HG02852 (cell line): Measurements from ENCODE around the gene KAZN.

Experiments used
- ATAC-seq: cut with Tn5 transposase; IDR thresholded peaks from one replicate; pipeline ENCODE4 v1.9.1; 2021; ENCODE audit warnings: mild to moderate bottlenecking, moderate library complexity; ENCODE audit not compliant: unreplicated experiment

The KAZN gene

DNA sequence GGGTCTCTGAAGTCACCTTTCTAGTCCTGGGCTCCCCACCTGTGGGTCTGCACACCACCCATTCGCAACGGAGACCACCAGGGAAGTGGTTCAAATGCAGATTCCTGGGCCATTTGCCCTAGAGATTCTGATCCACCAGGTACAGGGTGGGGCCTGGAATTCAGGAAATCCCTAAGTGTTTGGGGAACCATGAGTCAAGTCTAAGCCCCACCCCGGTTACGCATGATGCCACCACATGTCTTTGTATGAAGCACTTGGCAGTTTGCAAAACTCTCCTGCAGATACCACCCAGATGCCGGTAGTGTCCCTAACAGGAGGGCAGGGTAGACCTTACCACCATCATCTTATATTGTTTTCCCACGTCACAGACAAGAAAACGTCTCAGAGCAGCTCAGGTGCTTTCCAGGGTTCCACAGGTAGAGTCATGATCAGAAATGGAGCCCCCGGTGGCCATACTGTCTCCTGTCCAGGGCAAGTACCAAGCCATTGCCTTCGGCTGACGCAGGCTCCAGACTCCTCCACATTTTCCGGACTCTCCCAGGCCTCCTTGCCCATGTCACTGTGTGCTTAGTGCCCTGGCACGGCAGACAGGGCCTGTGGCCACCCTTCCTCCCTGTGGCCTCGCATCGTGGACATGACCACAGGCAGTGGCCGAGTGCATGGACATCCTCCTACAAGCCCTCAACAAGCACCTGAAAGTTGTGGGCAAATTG, 465.9 kb downstream of the KAZN start:
- no peak for ATAC-seq

DNA sequence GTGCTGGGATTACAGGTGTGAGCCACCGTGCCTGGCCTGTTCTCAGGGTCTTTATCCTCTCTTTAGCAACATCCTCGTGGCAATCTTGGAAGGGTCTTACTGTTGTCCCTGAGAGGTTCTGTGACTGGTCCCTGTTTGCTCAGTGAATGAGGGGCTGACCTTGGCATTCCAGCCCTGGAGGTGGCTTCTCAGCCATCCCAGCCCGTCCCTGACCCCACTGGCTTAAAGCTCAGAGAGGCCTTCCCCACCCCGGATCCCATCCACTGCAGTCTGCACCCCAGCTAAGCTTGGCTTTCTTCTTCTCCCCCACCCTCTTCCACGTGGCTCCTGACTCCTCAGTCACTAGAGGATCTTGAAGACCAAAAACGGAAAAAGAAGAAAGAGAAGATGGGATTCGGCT, 466.8 kb downstream of the KAZN start:
- ATAC-seq, result no peak

DNA sequence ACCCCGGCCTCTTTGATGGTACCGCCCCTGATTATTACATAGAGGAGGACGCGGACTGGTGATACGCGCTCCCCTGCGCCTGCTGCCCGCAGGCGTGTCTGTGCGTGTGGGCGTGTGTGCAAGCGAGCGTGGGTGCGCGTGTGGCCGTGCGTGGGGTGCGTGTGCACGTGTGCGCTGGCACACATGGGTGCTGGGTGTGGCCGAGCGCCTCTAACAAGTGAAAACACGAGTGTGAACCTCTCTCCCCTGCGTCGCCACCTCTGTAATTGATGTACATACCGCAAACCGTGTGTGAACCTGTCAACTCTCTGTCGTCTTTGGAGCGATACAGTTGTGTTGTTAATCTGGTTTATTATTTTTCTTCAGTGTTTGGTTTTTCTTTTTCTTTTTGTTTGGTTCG, 467.3 kb downstream of the KAZN start:
- ATAC-seq, result no peak

DNA sequence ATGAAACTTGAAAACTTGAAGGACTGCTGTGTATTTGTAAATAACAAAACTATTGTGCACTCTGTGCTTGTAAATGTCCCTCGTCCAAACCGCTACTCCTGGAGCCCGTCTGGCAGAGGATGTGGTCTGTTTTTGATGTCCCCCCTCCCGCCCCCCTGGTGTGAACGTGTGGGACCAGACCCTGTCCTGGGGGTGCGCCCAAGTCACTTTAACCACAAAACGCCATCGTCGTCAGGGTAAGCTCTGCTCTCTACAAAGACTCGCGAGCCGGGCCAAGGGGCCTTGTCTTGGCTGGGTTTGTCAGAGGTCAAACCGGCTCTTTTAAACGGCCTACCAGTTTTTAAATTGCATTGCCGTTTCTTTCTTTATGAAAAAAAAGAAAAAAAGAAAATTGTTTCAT, 467.7 kb downstream of the KAZN start:
- ATAC-seq, result no peak

DNA sequence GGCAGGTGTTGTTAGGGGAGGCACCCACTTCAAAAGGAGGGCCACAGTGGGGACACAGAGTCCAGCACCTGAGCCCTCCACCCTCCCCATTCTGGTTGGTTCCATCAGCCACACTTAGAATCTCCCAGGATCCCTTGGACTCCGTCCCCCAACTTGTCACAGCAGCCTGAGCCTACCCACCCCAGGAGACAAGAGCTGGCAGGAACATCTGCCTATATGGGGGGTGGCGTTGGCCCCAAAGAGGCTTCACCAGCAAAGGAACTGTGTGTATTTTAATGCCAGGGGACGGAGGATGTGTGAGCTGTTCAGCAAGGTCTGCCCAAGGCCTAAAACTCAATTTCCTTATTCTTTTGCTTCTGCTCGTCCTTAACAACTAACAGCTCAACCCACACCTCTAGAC, 468.7 kb downstream of the KAZN start:
- ATAC-seq, result no peak

DNA sequence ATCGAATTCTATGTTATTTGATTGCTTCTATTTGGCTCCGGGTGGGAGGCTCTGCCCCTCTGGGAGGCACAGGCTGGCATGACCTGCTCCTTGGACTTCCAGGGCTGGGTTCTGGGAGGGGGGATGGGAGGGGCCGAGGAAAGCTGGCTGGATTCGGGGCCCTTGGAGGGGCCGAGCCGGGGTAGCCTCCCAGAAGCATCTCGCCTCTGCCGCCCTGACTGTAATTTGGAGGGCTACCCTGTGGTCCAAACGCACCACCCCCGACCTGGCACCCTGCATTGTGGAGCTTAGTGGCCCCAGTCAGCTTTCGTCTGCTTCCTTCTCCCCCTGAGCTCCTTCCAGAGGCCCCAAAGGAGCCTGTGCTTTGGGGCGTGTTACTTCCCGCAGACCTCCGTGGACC, 469.7 kb downstream of the KAZN start:
- no peak for ATAC-seq

DNA sequence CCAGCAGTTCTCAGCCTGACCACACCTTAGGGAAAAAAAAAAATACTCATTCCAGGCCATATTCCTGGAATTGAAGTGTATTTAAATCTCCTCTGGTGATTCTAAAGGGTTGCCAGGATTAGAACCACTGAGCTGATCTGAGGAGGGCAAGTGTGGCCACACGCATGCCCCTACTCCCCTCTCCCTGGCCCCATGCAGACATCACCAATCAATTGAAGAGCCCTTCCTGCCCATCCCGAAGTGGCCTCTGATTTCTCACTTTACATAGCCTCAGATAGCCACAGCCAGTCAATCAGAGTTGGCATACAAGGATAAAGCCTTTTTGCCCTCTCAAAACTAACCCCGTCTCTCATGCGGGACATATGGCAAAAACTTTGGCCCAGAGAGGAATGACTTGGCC, 470.5 kb downstream of the KAZN start:
- ATAC-seq, result no peak

DNA sequence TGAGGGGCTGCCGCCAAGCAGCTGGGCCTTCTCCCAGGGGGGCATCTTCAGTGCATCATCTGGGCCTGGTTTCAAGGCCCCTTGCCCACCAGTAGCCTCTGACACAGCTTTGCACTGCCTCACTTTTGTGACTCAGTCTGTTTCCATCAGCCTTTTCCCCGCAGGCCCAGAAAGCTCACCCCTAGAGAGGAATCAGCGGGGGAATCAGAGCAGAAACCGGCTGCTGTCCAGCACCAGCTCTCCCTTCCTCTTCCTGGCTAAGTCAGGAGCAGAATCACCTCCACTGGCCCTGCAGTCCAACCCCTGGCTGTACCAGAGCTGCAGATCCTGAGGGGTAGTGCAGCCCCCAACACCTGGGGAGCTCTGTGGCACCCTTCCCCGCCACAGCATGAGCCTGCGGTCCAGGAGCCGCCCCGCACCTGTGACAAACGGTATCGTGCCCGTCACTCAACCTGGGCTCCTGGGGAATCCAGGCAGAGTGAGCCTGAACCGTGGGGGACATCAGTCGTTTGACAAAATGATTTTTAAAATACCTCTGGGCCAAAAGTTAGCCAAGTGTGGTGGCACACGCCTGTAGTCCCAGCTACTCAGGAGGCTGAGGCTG, 471.8 kb downstream of the KAZN start:
- no peak for ATAC-seq

DNA sequence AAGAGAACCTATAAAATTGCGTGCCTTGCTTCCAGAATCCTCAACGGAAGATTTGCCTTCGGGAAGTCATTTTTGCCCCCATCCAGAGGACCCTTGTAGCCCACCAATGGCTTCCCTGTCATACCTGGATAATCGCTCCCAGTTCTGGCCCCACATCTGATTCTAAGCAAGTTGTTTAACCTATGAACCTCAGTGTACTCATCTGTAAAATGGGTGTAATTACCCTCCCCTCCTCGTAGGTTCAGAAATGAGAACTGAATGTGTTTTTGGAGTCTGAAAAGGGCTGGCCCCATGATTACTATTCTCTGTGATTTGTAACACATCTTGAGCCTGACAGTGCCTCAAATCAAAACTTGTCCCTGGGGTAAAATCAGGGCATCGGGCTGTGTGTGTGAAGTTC, 473.5 kb downstream of the KAZN start:
- ATAC-seq, result no peak

DNA sequence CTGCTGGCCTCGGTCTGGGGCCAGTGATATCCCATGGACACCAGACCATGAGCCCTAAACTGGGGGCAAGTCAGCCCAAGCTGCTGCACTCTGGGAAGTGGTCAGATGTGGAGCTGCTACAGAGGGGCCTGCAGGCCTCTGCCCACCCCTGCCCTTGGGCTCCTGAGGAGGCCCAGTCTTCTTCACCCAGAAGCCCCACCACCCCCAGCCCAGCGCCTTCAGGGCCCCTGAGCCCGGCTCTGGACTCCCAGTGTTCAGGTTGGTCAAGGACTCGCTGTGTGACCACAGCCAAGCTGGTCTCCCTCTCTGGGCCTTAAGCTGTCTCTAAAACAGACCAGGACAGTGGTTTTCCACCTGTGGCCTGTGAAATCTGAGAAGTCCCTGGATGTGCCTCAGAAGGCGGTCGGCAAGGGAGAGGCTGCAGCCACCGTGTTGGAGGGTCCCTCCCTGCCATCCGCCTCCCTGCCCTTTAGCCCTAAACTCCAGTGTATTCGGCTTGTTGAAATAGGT, 475.4 kb downstream of the KAZN start:
- no peak for ATAC-seq

DNA sequence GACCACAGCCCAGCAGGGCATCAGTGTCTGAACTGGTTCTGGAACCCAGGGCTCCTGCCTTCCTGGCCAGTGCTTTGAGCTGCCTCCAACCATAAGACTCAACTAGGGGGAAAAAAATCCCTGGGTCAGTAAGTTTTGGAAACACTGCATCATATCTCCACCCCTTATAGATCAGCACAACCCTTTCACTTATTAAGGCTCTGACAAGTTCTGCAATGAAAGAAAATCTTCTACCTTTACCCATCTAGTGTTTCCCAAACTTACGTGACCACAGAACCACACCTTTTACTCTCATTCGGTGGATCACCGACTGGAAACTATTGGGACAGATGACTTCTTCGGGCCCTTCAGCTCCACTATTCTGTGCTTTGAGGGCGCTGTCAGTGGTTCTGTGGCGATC, 476.7 kb downstream of the KAZN start:
- ATAC-seq, result no peak

DNA sequence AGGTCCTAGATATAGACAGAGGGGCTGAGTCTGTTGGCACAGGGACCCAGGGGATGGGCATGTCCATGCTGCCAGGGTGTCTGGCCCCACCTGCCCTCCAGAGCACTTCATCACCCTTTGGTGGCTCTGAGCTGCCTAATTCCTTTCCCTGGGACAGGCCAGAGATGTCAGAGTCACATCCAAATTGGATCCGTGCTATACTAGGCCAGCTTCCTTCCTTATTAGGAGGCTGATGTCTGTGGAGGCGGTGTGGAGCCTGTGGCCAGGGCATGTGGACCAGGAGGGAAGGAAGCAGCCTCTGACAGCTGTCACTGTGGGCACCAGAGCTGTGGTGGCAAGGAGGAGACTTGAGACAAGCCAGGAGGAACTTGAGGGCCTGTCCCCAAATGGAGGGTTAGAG, 477.3 kb downstream of the KAZN start:
- ATAC-seq, result no peak

DNA sequence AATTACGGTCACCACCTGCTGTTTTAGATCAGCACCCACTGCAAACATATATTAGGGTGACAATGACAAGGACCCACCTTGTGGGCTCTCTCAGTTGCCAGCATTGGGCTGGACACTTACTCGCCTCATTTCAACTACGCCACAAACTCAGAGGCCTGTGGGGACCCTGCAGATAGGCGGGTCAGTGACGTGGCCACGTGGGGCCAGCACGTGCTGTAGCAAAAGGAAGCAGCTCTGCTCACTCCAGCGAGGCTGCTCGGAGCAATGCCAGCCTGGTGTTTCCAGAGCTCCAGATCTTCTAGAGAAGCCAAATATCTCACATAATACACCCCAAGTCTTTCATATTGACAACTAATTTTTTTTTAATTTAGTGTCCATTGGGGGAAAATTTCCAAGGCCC, 478.3 kb downstream of the KAZN start:
- no peak for ATAC-seq

DNA sequence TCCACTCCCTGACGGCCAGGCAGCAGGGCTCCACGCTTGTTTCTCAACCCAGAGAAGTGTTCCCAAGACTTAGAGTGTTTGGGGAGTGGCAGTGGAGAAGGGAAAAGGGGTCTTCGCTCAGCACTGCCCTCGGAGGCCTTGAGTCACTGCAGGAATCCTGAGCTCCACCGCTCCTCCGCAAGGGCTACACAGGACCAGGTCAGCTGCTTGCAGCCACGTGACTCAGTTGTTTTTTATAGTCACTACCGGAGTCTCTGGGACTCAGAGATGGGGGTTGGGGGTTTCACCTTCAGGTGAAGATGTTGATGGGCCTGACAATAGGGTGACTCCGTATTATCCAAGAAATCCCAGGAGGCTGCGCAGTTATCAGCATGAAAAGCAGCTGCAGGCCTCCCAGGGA, 478.9 kb downstream of the KAZN start:
- no peak for ATAC-seq

DNA sequence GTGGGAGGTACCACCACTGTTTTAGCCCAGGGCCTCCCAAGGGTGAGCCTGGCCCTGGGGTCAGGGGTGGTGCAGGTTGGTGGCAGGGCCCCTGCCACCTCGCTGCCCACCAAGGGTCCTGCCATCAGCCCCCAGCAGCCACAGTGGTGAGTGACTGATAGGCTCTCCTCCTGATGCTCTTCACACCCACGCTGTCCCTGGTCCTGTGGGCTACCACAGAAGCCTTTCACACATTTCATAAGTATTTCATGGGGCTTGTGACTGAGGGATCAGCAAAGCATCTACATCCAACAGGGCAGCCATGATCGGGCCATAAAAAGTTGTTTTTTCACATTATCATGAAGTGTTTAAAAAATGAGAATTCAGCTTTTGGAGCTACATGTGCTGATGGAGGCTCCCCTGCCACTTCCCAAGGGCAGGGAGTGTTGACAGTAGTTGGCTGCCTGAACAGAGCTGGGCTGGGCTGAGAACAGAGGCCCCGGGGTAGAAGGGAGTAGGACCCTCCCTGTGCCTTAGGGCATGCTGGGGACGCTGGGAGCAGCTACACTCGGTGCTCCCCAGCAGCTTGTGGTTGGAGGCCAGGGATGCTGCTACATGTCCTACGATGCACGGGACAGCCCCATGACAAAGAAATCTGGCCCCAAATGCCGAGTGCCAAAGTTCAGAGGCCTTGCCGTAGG, 482.0 kb downstream of the KAZN start:
- ATAC-seq, result no peak

DNA sequence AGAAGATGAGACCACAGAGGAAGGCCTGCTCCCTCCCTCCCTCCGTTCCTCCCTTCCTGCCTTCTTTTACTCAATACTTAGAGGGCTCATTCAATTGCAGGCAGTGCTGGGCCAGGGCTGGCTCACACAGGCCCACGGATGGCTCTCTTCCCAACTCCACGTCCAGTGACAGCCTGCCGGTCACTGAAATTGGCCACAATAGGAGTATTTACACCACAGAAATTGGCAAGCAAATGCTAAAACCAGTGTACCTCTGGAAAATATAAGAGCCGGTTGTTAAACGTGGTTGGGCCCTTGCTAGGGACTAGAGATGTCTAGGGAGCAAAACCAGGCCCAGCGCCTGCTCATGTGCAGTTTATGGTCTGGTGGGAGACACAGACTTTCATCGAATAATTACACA, 482.6 kb downstream of the KAZN start:
- ATAC-seq, result no peak

DNA sequence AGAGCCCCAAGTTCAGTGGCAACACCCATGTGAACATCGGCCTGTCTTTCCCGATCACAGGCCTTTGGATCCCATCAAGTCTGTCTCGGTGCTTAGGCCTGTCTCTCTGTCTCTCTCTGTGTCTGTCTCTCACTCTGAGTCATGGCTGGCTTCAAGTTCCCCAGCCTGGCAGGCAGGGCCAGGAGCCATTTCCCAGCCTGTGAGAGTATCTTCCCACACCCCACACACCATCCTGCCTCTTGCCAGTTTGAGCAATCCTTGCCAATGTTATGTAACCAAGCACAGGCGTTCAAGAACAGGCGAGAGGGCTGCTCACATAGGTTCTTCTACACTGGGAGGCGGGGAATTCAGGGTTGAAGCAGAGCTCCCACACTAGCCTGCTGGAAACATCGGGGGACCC, 485.1 kb downstream of the KAZN start:
- ATAC-seq, result no peak

DNA sequence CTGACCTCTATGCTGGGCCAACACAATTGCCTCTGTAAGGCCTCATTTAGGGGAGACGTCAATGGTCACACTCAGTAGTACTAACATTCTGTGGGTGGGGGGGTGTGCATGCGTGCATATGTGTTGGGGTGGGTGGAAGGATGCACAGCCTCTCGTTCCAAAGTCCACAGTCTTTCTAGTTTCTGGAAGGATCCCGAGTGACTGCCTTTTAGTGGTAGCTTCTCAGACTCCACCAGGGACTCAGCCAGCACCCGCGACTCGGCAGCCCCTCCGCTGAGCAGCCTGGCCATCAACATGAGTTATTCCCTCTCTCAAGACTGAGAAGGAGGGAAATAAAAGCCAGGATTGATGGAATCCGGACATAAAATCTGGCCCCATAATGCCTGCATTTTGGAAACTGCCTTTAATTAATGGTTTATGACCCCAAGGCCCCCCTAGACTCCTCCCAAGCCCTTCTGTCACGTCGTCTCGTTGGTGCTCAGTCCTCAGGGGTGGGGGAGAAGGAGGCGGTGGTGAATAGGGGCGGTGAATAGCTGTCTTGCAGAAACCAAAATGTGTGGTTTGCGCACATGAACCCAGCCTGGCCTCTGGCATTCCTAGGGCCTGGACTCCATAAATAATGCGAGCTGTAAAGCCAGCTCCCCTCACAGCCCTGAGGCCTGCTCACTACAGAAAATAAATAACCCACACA, 489.9 kb downstream of the KAZN start:
- no peak for ATAC-seq

DNA sequence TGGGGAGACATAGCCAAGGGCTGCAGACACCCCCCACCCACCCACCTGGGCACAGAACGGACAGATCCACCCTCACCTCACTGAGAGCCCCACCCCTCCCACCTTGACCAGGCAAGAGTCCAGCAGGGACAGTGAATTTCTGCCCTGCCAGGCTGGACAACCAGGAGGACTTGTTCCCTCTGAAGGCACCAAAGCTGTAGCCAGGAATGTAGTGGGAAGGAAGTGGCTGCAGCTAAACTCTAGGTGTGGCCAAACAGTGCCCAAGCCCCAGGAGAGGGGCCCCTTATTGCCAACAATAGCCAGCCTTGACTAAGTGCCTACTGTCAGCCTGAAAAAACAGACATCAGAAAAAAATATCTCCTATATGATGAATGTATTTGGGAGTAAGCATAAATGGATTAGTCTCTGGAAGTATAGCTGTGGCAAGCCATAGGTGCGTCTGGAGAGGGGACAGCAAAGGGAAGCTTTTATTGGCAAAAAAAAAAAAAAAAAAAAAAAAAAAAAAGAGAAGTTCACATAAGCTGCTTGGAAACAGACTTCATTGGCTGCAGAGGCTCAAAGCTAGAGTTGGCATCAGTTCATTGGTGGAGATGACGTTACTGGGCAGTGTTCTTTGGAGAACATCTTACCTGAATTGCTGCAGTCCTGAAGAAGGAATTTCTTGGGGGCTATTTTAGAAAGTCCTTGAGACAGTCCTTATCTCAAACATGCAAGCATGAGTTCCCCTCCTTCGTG, 490.9 kb downstream of the KAZN start:
- ATAC-seq, result no peak

DNA sequence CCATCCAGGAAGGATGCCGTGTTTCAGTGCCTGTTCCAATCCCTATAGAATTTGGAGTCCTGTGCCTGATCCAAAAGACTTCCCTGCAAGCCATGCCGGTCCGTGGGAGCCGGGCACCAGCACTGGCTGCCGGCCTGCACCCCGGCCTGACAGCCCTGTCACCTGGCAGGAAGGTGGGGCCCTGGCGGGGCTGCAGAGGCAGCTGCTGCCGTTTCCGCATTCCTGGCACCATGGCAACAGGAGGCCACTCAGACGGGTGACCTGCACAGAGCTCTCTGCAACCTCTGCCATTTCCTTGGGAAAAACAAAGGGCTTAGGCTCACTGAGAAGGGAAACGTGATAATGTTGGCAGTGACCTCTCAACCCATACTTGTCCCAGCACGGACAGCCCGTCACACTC, 491.9 kb downstream of the KAZN start:
- no peak for ATAC-seq

DNA sequence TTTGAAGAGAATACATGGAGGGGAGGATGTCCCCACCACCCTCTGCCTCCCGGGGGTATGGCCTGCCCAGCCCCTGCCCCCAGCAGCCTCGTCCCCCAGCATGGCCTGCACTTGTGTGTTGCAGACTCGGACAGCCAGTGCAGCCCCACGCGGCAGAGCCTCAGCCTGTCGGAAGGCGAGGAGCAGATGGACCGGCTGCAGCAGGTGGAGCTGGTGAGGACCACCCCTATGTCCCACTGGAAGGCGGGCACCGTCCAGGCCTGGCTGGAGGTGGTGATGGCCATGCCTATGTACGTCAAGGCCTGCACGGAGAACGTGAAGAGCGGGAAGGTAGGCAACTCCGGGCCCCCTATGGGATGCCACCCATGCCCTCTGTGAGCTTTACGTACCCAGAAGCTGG, 495.6 kb downstream of the KAZN start:
- ATAC-seq, result no peak
